HG03066 (cell line): Measurements from ENCODE around the gene FBXL19.
"Not testable (repeated sequence)": the region's sequence is repeated elsewhere in the genome, so short reads cannot be mapped to it uniquely, and the experiment has no call there.

Experiments
- ATAC-seq: cut with Tn5 transposase; IDR thresholded peaks from one replicate; pipeline ENCODE4 v1.9.1; 2021; ENCODE audit warnings: low read depth; ENCODE audit not compliant: unreplicated experiment

The FBXL19 gene, protein sequence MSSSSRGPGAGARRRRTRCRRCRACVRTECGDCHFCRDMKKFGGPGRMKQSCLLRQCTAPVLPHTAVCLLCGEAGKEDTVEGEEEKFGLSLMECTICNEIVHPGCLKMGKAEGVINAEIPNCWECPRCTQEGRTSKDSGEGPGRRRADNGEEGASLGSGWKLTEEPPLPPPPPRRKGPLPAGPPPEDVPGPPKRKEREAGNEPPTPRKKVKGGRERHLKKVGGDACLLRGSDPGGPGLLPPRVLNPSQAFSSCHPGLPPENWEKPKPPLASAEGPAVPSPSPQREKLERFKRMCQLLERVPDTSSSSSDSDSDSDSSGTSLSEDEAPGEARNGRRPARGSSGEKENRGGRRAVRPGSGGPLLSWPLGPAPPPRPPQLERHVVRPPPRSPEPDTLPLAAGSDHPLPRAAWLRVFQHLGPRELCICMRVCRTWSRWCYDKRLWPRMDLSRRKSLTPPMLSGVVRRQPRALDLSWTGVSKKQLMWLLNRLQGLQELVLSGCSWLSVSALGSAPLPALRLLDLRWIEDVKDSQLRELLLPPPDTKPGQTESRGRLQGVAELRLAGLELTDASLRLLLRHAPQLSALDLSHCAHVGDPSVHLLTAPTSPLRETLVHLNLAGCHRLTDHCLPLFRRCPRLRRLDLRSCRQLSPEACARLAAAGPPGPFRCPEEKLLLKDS

DNA sequence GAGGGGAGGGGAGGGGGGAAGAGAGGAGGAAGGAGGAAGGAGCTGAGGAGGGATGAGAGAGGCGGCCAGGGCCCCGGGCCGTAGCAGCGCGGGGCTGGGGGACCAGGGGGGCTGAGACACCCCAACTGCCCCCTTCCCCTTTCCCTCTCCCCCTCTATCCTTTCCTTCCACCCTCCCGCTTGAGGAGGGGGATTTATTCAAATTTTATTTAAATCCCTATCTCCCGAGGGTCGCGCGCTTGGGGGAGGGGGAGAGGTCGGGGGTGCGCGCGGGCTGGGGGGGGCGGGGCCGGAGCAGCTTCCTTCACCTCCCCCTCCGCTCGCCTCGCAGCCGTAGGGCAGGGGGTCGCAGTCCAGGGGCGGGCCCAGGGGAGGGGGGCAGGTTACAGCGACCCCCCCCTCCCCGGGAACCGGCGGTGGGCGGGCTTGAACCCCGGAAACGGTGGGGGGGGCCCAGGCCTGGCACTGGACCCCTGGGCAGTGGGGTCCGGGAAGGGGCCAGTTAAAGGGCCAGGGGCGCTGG, at the start of gene FBXL19:
Gene FBXL19, plus strand, starts transcription at position 19 of the 522 bp plus-strand sequence. CDS start 2,183 bp downstream, outside the sequence.
- no peak for ATAC-seq

DNA sequence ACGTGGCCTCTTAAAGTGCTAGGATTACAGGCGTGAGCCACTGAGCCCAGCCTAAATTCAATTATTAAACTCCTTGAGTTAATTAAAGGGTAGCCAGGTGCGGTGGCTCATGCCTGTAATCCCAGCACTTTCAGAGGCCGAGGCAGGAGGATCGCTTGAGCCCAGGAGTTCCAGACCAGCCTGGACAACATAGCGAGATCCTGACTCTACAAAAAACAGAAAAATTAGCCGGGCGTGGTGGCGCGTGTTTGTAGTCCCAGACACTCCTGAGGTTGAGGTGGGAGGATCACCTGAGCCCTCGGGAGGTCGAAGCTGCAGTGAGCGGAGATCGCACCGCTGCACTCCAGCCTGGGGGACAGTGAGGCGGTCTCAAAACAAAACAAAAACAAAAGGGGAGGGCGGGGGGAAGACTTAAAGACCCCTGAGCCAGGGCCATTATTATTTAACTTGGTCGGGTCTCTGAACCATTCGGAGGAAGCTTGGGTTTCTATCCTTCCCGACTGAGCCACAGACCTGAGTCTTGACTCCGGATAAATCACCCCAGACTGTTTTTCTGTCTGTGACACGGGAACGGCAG, 49.0 kb upstream of the FBXL19 start:
- ATAC-seq: no peak

- ATAC-seq: peak; percentile 73
Observed at GRCh38 chr16:30874821-30875717, 48.3 kb upstream of the FBXL19 start.

DNA sequence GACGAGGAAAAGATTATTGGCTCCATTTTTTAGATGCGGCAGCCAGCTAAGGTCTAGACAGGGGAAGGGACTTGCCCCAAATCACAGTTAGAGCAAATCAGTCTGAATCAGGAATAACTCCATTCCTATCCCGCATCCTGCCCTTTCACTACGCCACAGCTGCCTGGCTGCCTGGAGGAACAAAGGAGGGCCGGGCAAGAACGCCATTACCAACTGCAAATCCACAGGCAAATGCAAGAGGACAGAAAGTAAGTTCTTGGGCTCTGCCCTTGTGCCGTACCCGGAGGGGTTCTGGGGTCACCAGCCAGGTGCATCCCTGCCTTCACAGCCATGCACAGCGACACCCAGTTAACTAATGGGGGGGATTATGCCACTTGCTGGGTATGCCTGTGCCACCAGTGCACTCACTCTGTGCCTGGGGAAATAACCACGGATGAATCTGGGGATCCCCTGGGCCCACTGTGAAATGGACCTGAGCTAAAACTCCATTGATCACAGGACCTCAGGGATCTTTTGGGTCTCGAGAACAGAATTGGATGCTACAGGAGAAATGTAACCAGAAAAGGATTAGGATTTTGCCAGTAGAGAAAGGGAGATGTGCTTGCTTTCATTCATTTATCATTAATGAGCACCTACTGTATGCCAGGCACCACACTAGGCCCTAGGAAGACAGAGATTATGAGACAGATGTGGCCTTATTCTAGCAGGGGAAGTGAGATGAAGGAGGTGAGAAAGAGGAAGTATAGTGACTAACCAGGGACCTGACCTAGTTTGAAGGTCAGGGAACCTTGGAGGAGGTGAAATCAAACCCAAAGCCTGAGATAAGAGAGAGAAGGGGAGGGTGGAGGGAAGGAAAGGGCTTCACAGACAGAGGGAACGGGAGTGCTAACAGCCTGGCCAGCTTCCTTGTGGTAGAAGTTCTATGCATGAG, 47.2 kb upstream of the FBXL19 start:
- ATAC-seq: no peak

GRCh38 chr16:30876867-30877266, 46.5 kb upstream of the FBXL19 start:
- no peak for ATAC-seq

- no peak for ATAC-seq
Observed at GRCh38 chr16:30882429-30883310, 40.7 kb upstream of the FBXL19 start.

DNA sequence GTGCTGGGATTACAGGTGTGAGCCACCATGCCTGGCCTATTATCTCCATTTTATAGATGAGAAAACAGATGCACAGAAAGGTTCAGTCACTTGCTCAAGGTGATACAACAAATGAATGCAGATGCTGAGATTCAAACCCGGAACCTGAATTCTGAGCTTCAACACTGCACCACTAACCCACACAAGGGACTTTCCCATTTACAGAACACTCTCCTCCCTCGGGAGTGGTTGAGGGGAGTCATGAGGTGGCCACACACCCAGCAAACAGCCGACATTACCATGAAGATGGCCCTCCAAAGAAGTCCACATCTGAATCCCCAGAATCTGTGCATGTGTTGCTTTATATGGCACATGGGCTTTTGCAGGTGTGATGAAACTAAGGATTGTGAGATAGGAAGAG, 38.6 kb upstream of the FBXL19 start:
- ATAC-seq: no peak

- no peak for ATAC-seq
Observed at GRCh38 chr16:30885196-30885595, 38.2 kb upstream of the FBXL19 start.

- no peak for ATAC-seq
Observed at GRCh38 chr16:30886145-30886544, 37.2 kb upstream of the FBXL19 start.

DNA sequence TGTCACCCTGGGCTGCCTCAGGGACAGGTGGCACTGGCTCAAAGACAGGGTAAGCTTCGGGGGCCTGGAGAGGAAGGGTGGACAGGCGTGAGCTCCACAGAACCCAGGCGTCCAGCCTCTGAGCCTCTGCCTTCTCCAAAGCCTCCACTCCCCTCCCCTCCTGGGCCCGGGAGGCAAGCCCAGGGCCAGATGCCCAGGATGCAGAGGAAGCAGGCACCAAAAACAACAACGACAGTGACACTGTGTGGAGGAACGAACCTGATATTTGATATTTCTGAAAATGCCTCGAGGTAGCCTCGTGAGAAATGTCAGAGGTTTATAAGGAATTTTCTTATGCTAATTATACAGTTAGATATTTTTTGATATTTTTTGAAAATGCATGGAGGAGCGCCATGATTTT, 35.4 kb upstream of the FBXL19 start:
- ATAC-seq: no peak

DNA sequence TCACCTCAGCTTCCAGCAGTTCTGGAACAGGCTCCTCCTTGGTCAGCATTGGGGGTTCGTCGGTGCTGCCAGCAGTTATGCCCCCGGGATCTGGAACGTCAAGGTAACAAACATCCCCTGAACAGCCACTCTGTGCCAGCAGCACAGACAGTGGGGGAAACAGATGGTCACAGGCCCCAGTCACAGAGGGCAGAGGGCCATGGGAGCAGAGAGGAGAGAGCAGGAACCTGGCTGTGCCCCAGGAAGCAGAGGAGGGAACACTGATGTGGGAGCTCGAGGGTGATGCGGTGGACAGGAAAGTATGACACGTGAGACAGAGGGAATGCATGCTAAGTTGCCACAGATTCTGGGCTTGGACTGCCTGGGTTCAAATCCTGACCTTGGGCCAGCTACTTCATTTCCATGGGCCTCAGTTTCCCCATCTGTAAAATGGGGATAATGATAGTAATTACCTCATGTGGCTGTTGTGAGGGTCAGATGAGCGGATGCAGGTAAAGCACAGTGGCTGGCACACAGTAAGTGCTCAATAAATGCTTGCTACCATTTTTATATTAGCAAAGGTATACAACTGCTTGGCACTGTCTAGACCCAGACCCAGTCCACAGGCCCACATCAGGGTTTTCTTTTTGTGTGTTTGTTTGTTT, 34.4 kb upstream of the FBXL19 start:
- no peak for ATAC-seq

GRCh38 chr16:30889721-30890120, 33.7 kb upstream of the FBXL19 start:
- ATAC-seq: no peak

DNA sequence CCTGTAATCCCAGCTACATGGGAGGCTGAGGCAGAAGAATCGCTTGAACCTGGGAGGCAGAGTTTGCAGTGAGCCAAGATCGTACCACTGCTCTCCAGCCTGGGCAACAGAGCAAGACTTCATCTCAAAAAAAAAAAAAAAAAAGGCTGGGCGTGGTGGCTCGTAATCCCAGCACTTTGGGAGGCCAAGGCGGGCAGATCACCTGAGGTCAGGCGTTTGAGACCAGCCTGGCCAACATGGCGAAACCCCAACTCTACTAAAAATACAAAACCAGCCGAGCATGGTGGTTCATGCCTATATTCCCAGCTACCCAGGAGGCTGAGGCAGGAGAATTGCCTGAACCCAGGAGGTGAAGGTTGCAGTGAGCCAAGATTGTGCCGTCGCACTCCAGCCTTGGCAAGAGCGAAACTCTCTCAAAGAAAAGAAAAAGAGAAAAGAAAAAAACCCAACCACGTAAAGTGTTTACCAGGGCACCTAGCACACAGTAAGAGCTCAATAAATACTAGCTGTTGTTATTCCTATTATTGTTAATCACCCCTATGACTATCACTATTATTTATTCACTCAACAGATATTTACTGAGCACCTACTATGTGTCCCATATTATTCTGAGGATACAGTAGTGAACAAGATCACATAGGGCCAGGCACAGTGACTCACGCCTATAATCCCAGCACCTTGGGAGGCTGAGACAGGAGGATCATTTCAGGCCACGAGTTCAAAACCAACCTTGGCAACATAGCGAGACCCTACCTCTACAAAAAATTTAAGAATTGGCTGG, 32.1 kb upstream of the FBXL19 start:
- not testable (repeated sequence) for ATAC-seq

GRCh38 chr16:30892670-30893416, 30.5 kb upstream of the FBXL19 start:
- ATAC-seq: no peak

- peak; percentile 1 for ATAC-seq
Observed at GRCh38 chr16:30893417-30893743, 30.0 kb upstream of the FBXL19 start.

GRCh38 chr16:30893744-30894539, 29.4 kb upstream of the FBXL19 start, which contains the start of gene BCL7C:
BCL7C (minus strand) TSS chr16:30894077; CDS start chr16:30893944, 133 bp downstream.
- ATAC-seq: peak; percentile 72
